HG03378 (cell line): ENCODE results near the gene CLMN.
"Not testable (repeated sequence)": the region's sequence is repeated elsewhere in the genome, so short reads cannot be mapped to it uniquely, and the experiment has no call there.

Source experiments
- ATAC-seq: cut with Tn5 transposase; IDR thresholded peaks from one replicate; pipeline ENCODE4 v1.9.1; 2021; ENCODE audit warnings: mild to moderate bottlenecking, moderate library complexity; ENCODE audit not compliant: unreplicated experiment

CLMN gene

GRCh38 chr14:95289323-95290010 is 30.2 kb downstream of the CLMN start:
- no peak for ATAC-seq

DNA sequence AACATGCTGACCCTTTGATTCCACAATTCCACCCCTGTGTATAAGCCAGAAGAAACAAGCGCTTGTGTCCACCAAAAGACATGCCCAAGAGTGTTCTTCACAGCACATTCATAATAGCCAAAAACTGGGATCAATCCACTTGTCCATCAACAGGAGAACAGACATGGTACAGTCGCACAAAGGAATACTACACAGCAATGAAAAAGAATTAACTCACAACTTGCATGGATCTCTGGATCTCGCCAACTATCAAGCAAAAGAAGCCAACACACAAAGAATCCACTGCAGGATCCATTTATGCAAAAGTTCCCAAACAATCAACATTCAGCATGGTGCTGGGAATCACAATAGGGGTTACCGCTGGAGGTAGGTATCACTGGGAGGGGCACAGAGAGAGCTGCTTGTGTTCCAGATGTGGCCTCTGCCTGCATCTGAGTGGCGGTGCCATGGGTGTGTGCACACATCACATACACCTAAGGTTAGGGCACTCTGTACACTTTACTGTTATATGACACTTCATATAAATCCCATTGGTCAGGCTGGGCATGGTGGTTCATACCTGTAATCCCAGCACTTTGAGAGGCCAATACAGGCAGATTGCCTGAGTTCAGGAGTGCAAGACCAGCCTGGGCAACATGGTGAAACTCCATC is 30.9 kb downstream of the CLMN start:
- no peak for ATAC-seq

GRCh38 chr14:95287176-95287754 is 32.4 kb downstream of the CLMN start:
- no peak for ATAC-seq

DNA sequence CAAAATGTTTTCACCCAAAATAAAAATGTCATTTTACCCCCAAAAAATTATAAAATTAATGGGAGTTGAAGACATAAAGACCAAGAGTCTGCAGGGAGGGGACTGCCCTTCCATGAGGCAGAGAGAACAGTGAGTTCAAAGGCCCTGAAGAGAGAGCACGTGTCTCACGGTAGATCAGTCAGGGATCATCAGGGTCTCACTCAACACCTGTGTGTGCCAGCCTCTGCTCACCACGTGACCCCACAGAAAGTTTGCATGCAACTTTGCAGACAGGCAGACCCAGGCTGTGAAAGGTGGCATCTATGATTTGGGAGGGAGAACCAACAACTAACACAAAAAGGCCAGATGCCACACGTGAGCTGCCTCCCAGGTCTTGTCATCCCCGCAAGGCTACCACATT is 33.1 kb downstream of the CLMN start:
- no peak for ATAC-seq

GRCh38 chr14:95285566-95285965 is 34.1 kb downstream of the CLMN start:
- ATAC-seq, result no peak

GRCh38 chr14:95283802-95284201 is 35.9 kb downstream of the CLMN start:
- not testable (repeated sequence) for ATAC-seq

GRCh38 chr14:95282986-95283380 is 36.7 kb downstream of the CLMN start:
- not testable (repeated sequence) for ATAC-seq

- ATAC-seq, result no peak
These were observed 37.2 kb downstream of the CLMN start for GRCh38 chr14:95282354-95282985.

DNA sequence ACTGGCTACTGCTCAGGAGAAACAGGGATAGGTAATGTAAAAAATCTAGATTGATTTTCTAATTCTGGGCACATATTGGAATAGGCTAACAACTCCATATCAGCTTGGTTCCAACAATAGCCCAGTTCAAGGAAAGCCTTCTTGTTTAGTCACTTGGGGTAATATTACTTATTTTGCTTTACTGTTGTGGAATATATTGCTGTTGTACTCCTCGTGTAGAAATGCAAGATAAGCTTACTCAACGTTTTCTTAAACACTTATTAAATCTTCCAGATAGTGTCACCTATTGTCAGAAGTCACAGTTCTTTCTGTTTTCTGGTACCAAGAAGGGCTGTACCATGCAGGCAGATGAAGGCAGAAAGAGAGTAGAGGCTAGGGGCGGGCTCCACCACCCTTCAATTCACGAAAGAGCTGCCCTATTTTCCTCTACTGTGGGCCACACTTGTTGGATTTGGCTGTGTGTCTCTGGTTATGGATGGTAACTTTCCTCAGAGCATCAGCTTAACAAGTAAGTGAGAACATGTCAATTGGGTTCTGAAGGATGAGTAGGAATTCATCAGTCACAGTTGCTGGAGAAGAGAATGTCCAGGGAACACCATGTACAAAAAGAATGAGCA is 38.0 kb downstream of the CLMN start:
- ATAC-seq, result no peak

GRCh38 chr14:95275494-95275893 is 44.2 kb downstream of the CLMN start:
- ATAC-seq, result no peak

- no peak for ATAC-seq
These were observed 44.8 kb downstream of the CLMN start for GRCh38 chr14:95274874-95275273.

- no peak for ATAC-seq
These were observed 45.4 kb downstream of the CLMN start for GRCh38 chr14:95274279-95274678.

DNA sequence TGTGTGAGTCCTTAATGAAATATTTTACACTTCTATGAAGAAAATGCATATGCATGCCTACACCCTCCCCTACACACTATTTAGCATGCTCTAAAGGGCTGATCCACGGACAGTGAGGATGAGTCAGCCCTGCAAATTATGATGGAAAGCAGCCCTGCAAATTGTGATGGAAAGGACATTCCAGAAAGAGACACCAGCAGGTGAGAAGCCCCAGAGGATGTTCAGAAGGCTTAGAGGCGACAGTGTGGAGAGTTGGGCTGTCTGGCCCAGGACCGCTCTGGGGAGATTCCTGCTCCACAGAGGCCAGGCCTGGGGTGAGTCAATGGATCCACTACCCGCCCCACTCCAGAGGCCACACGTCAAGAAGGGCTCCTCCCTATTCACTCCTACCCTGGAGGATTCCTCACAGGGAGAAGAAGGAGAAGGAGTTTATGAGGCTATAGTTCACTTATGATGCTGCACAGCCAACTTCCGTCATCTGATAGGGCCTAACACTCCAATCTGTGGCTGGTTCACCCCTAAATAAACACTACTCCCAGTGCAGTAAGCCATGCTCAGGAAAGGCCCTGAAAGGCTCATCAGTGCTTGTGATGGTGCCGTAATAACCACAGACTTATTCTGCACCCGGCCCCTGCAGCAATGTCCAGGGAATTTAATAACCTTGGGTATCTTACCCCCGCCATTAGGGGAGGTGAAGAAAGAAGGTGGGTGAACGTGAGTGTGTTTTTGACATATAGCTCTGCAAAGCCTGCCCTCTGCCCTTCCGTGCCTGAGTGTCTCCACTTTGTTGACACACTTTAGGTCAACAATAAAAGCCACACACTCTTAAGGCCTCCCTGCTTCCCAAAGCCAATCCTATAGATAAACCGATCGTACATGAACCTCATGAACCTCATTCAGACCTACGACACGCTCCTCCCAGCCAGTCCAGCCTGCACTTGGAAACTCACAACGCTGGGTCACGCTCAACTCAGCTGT is 46.4 kb downstream of the CLMN start:
- ATAC-seq, result no peak

- ATAC-seq, result no peak
These were observed 47.7 kb downstream of the CLMN start for GRCh38 chr14:95272057-95272456.

DNA sequence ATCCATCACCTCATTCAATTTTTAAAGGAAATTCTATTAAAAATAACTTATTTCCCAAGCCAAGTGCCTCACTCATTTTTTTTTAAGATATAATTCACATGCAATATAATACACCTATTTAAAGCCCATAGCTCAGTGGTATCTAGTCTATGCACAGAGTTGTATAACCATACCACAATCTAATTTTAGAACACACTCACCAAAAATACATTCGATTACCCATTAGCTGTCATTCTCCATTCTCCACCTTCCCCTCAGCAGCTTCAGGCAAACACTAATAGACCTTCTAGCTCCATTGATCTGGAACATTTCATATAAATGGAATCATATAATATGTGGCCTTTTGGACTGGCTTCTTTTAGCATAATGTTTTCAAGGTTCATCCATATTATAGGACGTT is 49.5 kb downstream of the CLMN start:
- peak; percentile 37 for ATAC-seq

GRCh38 chr14:95269493-95269892 is 50.2 kb downstream of the CLMN start:
- no peak for ATAC-seq

- no peak for ATAC-seq
These were observed 51.4 kb downstream of the CLMN start for GRCh38 chr14:95268350-95268749.

GRCh38 chr14:95267306-95267705 is 52.4 kb downstream of the CLMN start:
- no peak for ATAC-seq

- ATAC-seq, result peak; percentile 91
These were observed 54.3 kb downstream of the CLMN start for GRCh38 chr14:95265106-95266094.
